Uterus (tissue), 4 donors: ENCODE measurements around the gene KLHL18. TPM values are rescaled to one million over a fixed set of nuclear protein-coding genes. Genes with fewer than 3 reads are reported as not detected.
A peak's percentile ranks its signal among the peaks of the same experiment; 100 is the strongest.
"Not testable (repeated sequence)": the region's sequence is repeated elsewhere in the genome, so short reads cannot be mapped to it uniquely, and the experiment has no call there.

ENCODE experiments used
- DNase-seq, 2 donors: peaks; one replicate each; pipeline ENCODE4 v3.0.0-alpha.2; 2019 to 2020
- H3K27ac ChIP-seq, 2 donors: fragments of 200-600 bp; sonication (generic); 1 replicate in 1 of 2; 2 replicates in 1 of 2; pipeline ENCODE4 v1.5.1; 2016 to 2018
- H3K27me3 ChIP-seq, 2 donors: fragments of 200-600 bp; sonication (generic); one replicate each; pipeline ENCODE4 v1.5.1; 2018 to 2019; ENCODE audit warnings: control low read depth in 1 of 2
- H3K36me3 ChIP-seq, 2 donors: fragments of 200-600 bp; sonication (generic); one replicate each; pipeline ENCODE4 v1.5.1; 2019; ENCODE audit warnings: control low read depth in 1 of 2
- H3K4me1 ChIP-seq, 2 donors: fragments of 200-600 bp; sonication (generic); one replicate each; pipeline ENCODE4 v1.5.1; 2018 to 2019; ENCODE audit warnings: control low read depth in 1 of 2
- H3K4me3 ChIP-seq, 2 donors: fragments of 200-600 bp; sonication (generic); 1 replicate in 1 of 2; 2 replicates in 1 of 2; pipeline ENCODE4 v1.5.1; 2018 to 2019; ENCODE audit warnings: mild to moderate bottlenecking in 1 of 2
- H3K9me3 ChIP-seq, 2 donors: fragments of 200-600 bp; sonication (generic); one replicate each; pipeline ENCODE4 v1.5.1; 2019; ENCODE audit warnings: control low read depth in 1 of 2
- CTCF ChIP-seq, 4 experiments: fragments of 200-600 bp in 2 of 4; fragments of 450-650 bp in 2 of 4; sonication (generic) in 2 of 4; IDR thresholded peaks; one replicate each; pipeline ENCODE4 v1.5.1; 2016 to 2019; ENCODE audit warnings: antibody characterized with exemption in 4 of 4, mild to moderate bottlenecking in 2 of 4, moderate library complexity in 1 of 4
- POLR2A ChIP-seq, 2 donors: fragments of 450-650 bp; IDR thresholded peaks; one replicate each; pipeline ENCODE4 v1.6.1; 2016; ENCODE audit warnings: antibody characterized with exemption in 2 of 2, mild to moderate bottlenecking in 1 of 2, moderate library complexity in 1 of 2
- intact Hi-C: fragments of 100-400 bp; cut with DNase I; formaldehyde crosslinking; loops from one replicate; pipeline ENCODE4 v1.15.1; 2023; ENCODE audit warnings: low total_unique reads
- total RNA-seq, 4 donors: library from RNA; depleted of rRNA in 3 of 4; stranded (reverse); fragments of >200 nt in 3 of 4; gene quantifications; one replicate each; pipeline versions ENCODE4 v1.1.0 to v1.2.4, GENCODE V29; 2014 to 2023
- donor health status: DM: yes; HTN: yes; CAD: no.

Gene KLHL18
- total RNA-seq, 4 donors from 2014 or later = 1.3 to 32.9 (median 15.0) TPM

DNA sequence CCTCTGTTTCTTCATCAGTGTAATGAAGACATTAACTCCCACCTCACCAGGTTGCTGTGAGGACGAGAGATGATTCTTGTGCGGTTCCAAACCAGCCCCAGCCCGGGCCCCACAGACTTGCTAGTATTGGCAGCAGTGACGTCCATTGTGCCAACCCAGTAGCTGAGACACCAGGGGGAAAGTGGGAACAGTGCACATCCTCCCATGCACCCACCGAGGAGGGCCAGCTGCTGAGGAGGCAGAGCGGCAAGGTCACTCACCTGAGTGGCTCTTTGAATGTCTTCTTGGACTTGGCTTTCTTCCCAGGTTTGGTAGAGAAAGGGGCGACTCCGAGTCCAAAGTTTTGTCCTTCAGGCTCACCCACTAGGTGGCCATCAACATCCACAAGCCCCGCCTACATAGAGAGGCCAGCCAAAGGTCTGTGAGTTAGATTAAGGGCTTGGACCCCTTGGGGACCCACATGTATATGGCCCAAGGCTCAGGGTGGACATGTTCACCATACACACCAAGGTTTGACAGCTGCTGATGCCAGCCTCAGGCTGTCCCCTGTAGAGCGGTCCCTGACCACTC is 38.1 kb upstream of the KLHL18 start:
- no peak overlapping the region for H3K27ac ChIP-seq
- no peaks in the 10 kb centered on the region for H3K36me3 ChIP-seq
- H3K27me3 ChIP-seq = no peaks in the 10 kb centered on the region
- intact Hi-C loops = no loop called here
- TF ChIP-seq POLR2A (IDR thresholded peaks at IDR 0.05) (no peak), CTCF (IDR thresholded peaks at IDR 0.05) (no peak)
- H3K4me3 ChIP-seq = no peak overlapping the region
- no peak for DNase-seq
- no peaks in the 10 kb centered on the region for H3K4me1 ChIP-seq
- H3K9me3 ChIP-seq = no peaks in the 10 kb centered on the region

- intact Hi-C loops = no loop called here
- DNase-seq = no peak
- Histone ChIP-seq H3K4me3 (no peak overlapping the region), H3K36me3 (no peaks in the 10 kb centered on the region), H3K27me3 (no peaks in the 10 kb centered on the region), H3K27ac (no peak overlapping the region), H3K9me3 (no peaks in the 10 kb centered on the region), H3K4me1 (no peaks in the 10 kb centered on the region)
- TF ChIP-seq POLR2A (IDR thresholded peaks at IDR 0.05) (no peak), CTCF (IDR thresholded peaks at IDR 0.05) (no peak)
These were observed 37.5 kb upstream of the KLHL18 start for GRCh38 chr3:47245271-47245670.

DNA sequence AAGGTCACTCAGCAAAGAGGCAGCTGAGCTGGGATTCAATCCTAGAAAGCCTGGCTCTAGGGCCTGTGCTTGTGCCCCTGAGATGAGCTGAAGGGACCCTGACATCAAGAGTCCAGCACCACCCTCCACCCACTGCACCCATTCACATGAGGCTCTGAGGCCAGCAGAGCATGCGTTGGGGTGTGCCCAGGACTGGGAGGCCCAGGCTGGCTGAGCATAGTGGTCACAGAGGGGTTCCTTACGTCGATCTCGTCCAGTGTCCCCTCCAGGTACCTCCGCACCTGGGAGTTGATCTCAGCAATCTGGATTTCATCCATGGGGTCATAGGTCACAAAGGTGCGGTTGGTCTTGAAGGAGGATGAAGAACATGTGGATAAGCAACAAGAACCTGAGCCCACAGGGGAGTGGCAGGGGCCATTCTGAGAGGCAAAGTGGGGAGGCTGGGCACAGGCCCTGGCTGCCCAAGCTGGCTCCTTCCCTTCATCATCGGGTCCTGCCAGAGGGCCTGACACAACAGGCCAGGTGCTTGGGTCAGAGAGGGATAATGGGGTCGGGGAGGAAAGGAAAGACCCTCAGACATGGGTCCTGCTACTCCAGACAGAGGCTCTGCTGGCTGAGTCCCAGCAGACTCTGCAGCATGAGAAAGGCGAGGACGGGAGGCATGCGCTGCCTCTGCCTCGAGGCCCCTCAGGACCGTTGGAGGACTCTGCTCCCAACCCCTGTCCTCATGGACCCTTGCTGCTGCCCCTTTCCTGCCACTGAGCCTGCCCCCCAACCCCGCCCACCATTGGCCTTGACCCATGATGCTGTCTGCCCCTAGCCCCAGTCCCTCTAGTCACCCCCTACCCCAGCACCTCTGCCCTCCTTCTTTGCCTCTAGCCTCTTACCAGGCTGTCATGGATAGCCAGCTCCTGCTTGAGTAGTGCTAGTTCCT is 35.3 kb upstream of the KLHL18 start:
- no peak for TF ChIP-seq POLR2A (IDR thresholded peaks at IDR 0.05)
- no peak for TF ChIP-seq CTCF (IDR thresholded peaks at IDR 0.05)
- no peaks in the 10 kb centered on the region for H3K4me1 ChIP-seq
- no peaks in the 10 kb centered on the region for H3K9me3 ChIP-seq
- H3K36me3 ChIP-seq = no peaks in the 10 kb centered on the region
- H3K4me3 ChIP-seq = no peak overlapping the region
- intact Hi-C loops = no loop called here
- H3K27ac ChIP-seq = no peak overlapping the region
- no peak for DNase-seq
- H3K27me3 ChIP-seq = no peaks in the 10 kb centered on the region

DNA sequence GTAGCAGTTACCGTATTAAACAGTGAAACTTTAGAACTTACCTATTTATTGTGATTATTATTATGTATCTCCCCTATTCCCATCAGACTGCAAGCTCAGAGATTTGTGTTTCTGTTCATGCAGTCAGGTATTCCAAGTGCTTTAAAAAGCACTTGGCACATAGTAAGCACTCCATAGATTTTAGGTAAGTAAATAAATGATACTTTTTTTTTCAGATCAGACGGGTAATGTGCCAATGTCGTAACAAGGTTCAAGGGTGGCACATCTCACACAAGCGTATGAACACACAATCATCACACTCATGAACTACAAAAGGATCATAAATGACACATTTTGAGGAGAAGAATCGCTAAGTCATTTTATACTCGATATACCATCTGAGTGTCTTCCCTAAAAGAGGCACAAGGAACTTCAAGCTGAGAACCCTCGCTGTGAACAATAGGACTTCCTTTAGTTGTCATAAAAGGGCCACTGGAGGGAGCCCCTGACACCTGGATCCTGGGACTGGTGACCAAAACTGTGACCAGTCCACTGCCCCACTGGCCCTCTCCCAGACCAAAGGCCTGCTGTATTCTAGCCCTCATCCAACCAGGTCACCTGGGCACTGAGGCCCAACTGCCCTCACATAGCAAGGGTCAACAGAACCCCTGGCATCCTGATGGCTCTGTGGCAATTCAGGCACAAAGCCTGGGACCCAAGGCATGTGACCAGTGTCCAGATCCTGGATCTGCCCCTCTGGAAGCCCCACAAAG is 32.3 kb upstream of the KLHL18 start:
- peak in 1 of 2 donors; percentile 26 for DNase-seq
- H3K4me3 ChIP-seq = no peak overlapping the region
- H3K4me1 ChIP-seq = no peaks in the 10 kb centered on the region
- TF ChIP-seq CTCF (IDR thresholded peaks at IDR 0.05) (peak in 2 of 4 experiments; percentile 15 to 23), POLR2A (IDR thresholded peaks at IDR 0.05) (no peak)
- no peaks in the 10 kb centered on the region for H3K36me3 ChIP-seq
- intact Hi-C loops = no loop called here
- H3K27ac ChIP-seq = no peak overlapping the region
- H3K27me3 ChIP-seq = no peaks in the 10 kb centered on the region
- no peaks in the 10 kb centered on the region for H3K9me3 ChIP-seq

GRCh38 chr3:47251085-47251484 is 31.7 kb upstream of the KLHL18 start:
- H3K9me3 ChIP-seq, H3K27me3 ChIP-seq, H3K4me3 ChIP-seq, intact Hi-C loops, DNase-seq, H3K27ac ChIP-seq, H3K36me3 ChIP-seq, H3K4me1 ChIP-seq: not testable (repeated sequence)
